Measurements from ENCODE around the gene BCAT1. TPM values are rescaled to one million over a fixed set of nuclear protein-coding genes. Genes with fewer than 3 reads are reported as not detected.

The BCAT1 gene
- total and polyA plus RNA-seq, 11 donors, result 0.57 to 28.9 (median 3.5) TPM

GRCh38 chr12:24950231-24950834 lies 1.4 kb upstream of the BCAT1 start:
- intact Hi-C loops (cut with DNase I), result no loop called here
- peaks cover 0 to 39% (median 14%) of the 10 kb centered on the region in 9 donors for H3K27me3 ChIP-seq
- TF ChIP-seq POLR2A (IDR thresholded peaks at IDR 0.05) (no peak), CTCF (IDR thresholded peaks at IDR 0.05) (no peak)
- H3K36me3 ChIP-seq, result no peaks in the 10 kb centered on the region
- no peak for ATAC-seq
- DNase-seq, result no peak
- no peak overlapping the region for H3K4me3 ChIP-seq
- WGBS, 4 donors, result 56 to 64% (median 60%) methylated on average over 3 of the region's 3 CpGs
- H3K4me1 ChIP-seq, result peaks cover 0 to 32% (median 2%) of the 10 kb centered on the region in 12 donors
- no peak overlapping the region for H3K27ac ChIP-seq
- no peaks in the 10 kb centered on the region for H3K9me3 ChIP-seq

- 1% methylated on average over 14 of the region's 14 CpGs for WGBS, 4 donors
- peaks cover 0 to 32% (median 2%) of the 10 kb centered on the region in 12 donors for H3K4me1 ChIP-seq
- DNase-seq, result no peak
- no peaks in the 10 kb centered on the region for H3K9me3 ChIP-seq
- peak overlapping the region in 1 of 12 donors; percentile 54 for H3K27ac ChIP-seq
- intact Hi-C loops (cut with DNase I), result no loop called here
- peaks cover 0 to 29% (median 14%) of the 10 kb centered on the region in 9 donors for H3K27me3 ChIP-seq
- H3K36me3 ChIP-seq, result no peaks in the 10 kb centered on the region
- TF ChIP-seq POLR2A (IDR thresholded peaks at IDR 0.05) (no peak), CTCF (IDR thresholded peaks at IDR 0.05) (no peak)
- H3K4me3 ChIP-seq, result peak overlapping the region; percentile 37 to 71 (median 55)
- ATAC-seq, result peak in 3 of 4 donors; percentile 23 to 60 (median 49)
These were observed 513 bp downstream of the BCAT1 start for GRCh38 chr12:24948420-24948756.

- peak overlapping the region in 11 of 12 donors; percentile 41 to 71 (median 55) for H3K4me3 ChIP-seq
- H3K36me3 ChIP-seq, result no peaks in the 10 kb centered on the region
- 48 to 54% (median 51%) methylated on average over 12 of the region's 12 CpGs for WGBS, 4 donors
- intact Hi-C loops (cut with DNase I), result no loop called here
- H3K27me3 ChIP-seq, result peaks cover 0 to 29% (median 14%) of the 10 kb centered on the region in 9 donors
- no peak for ATAC-seq
- peak overlapping the region in 1 of 12 donors; percentile 54 for H3K27ac ChIP-seq
- DNase-seq, result no peak
- peaks cover 0 to 32% (median 2%) of the 10 kb centered on the region in 12 donors for H3K4me1 ChIP-seq
- no peaks in the 10 kb centered on the region for H3K9me3 ChIP-seq
- TF ChIP-seq CTCF (IDR thresholded peaks at IDR 0.05), result no peak
- TF ChIP-seq POLR2A (IDR thresholded peaks at IDR 0.05), result no peak
These were observed 1.1 kb downstream of the BCAT1 start for GRCh38 chr12:24947541-24948419.

- H3K27me3 ChIP-seq, result peaks cover 0 to 29% (median 12%) of the 10 kb centered on the region in 9 donors
- intact Hi-C loops (cut with DNase I), result no loop called here
- no peak for TF ChIP-seq CTCF (IDR thresholded peaks at IDR 0.05)
- TF ChIP-seq POLR2A (IDR thresholded peaks at IDR 0.05), result no peak
- peaks cover 0 to 31% (median 2%) of the 10 kb centered on the region in 12 donors for H3K4me1 ChIP-seq
- H3K27ac ChIP-seq, result peak overlapping the region in 1 of 12 donors; percentile 35
- no peak for DNase-seq
- no peak for ATAC-seq
- no peaks in the 10 kb centered on the region for H3K36me3 ChIP-seq
- no peak overlapping the region for H3K4me3 ChIP-seq
- H3K9me3 ChIP-seq, result no peaks in the 10 kb centered on the region
These were observed 3.1 kb downstream of the BCAT1 start for GRCh38 chr12:24945845-24946244.
